Measurements from ENCODE around the gene PPM1F.

PPM1F gene

DNA sequence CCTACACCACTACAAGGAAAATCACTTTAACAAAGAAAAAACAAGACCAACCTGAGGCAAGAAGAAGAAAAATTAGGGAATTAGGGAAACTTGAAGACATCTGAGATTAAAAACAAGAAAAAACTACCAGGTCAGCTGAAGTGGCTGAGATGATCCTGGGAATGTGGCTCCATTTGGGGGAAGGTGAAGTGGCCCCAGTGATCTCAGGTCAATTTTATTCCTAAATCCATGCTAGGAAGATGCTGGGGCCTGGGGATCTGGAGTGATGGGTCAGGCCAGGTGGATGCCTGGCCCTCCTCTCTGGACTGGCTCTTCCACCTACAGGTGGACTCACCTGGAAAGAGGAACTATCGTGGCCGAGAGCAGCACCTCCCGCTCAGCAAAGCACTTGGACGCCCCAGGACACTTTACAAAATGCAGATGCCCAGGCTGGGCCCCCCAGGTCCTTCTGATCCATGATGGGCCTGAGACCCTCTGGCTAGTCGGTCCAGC is 23.3 kb upstream of the PPM1F start:
- no peak for DNase-seq (ENCODE audit: low read depth in 1 of 2, low spot score in 1 of 2)

DNA sequence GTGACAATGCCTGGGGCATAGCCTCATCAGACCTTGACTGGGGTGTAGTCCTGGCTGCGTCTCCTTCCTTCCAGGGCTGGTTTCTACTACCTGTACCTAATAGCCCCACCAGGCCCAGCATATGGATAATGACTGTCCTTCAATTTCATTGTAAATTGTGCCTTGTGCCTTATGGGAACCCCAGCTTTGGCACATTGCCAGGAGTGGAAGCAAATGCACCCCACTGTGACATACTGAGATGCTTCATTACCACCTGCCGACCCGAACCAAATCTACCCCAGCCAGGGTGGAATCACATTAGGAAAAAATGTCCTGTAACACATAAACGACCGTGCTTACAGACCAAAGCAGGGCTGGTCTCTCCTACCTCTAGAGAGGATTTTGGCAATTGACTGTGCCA is 22.6 kb upstream of the PPM1F start:
- DNase-seq (ENCODE audit: low read depth in 1 of 2, low spot score in 1 of 2): no peak

DNA sequence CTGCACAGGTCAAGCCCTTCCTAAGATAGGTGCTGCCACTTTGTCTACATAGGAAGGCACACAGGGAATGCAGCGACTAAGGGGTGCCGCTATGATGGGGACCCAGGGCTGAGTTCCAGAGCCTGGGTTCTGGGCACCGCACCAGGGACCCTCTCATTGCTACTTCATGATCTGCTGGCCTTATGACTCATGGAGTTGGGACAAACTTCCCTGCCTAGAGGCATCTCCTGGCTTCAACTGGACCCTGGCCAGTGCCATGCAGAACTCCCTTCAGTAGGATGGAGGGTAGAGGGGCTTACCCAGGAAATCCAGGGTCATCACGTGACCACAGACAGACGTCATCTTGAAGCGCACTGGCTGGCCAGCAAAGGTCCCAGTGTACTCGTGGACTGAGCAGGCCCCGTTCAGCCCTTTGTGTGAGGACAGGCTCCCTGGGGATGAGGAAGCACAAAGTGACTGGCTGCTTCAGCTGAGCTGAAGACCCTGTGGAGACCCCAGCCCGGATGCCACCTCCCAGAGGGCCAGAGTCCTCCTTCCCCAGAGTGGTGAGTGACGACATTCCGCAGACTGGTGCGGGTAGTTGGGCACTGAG is 21.5 kb upstream of the PPM1F start:
- DNase-seq (ENCODE audit: low read depth in 1 of 2, low spot score in 1 of 2): no peak

DNA sequence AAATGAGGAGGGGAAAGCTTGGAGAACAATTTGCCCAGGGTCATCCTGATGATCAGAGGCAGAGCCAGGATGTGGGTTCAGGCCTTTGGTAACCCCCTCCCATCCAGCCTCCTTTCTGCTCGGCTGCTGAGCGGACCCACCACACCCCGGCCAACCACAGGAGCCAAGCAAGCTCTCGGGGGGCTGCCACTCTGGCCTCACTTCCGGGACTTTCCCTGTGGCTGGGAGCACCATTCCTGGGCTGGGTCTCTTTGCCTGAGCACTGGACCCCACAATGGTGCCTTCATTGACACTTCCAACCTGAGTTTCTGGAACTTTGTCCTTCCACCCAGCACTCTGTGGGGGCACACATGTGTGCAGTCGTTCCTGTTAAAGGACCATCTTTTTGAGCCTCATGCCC is 20.2 kb upstream of the PPM1F start:
- no peak for DNase-seq (ENCODE audit: low read depth in 1 of 2, low spot score in 1 of 2)

DNA sequence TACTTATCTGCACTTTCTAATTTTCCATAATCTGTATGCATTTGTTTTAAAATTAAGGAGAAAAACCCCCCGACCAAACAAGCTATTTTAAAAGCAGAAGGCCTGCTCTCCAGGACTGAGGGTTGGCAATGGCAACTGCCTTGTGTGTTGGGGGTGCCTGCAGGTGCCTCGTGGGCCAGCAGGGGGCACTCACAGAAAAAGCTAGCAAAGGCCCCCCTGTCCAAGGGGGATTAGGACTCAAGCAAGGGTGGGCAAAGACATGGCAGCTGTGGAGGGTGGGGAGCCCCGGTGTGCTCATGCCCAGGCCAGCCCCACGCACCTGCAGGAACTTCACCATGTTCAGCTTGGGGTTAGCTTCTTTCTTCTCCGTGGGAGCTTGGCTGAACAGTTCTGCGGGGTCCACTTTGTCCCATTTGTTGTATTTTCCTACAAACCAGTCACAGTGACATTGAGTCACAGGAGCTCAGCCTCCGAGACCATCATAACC is 19.7 kb upstream of the PPM1F start:
- DNase-seq (ENCODE audit: low read depth in 1 of 2, low spot score in 1 of 2): peak in 1 of 2 donors; percentile 39

DNA sequence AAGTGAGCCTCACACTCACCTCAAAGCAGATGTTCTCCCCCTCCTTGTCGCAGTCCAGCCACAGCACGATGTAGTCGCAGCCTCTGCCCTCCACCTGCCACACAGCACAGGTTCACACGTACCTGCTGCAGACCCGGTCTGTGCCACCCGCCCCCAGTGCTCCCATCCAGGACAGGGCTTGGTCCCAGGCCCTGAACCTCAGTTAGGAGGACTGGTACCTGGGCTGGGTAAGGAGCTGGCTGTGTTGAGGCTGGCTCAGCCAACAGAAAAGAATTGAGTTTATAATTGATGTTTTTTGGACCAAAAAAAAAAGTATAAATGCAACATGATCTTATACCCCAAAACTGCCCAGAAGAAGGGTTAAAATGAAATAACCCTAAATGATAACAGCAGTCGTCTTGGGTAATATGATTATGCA is 19.2 kb upstream of the PPM1F start:
- DNase-seq (ENCODE audit: low read depth in 1 of 2, low spot score in 1 of 2): no peak

DNA sequence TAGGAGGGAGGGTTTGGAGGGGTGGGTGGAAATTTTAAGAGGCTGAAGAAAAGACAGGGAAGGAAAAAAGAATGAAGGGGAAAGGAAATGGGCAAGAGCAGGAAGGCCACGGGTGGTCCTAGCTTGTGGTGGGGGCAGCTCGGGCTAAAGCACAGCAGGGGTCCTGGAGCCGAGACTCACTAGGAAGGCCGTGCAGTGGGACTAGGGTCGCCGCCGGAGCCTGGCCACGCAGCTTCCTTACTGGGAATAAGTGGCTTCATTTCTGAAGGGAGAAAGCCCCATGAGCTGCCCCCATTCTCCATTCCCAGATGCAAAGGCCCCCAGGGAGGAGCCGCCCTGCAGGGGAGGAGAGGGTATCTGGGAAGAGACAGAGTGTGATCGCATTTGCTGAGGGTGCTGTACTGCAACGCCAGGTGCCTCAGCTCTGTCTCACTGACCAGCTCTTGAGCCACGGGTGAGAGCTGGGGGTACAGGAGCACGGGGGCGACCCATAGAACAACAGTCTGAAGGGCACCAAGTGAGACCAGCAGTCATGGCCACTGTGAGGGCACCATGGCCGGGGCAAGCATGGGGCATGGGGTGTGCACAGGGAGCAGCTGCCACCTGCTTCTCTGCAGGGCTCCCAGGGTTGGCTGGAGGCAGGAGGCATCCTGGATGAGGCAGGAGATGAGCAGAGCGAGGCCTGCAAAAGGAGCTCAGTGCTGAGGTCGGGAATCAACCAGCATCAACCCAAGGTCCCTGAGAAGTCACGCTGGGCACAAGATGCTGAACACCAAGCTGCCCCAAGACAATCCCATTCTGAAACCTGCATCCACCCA is 18.4 kb upstream of the PPM1F start:
- DNase-seq (ENCODE audit: low read depth in 1 of 2, low spot score in 1 of 2): no peak

DNA sequence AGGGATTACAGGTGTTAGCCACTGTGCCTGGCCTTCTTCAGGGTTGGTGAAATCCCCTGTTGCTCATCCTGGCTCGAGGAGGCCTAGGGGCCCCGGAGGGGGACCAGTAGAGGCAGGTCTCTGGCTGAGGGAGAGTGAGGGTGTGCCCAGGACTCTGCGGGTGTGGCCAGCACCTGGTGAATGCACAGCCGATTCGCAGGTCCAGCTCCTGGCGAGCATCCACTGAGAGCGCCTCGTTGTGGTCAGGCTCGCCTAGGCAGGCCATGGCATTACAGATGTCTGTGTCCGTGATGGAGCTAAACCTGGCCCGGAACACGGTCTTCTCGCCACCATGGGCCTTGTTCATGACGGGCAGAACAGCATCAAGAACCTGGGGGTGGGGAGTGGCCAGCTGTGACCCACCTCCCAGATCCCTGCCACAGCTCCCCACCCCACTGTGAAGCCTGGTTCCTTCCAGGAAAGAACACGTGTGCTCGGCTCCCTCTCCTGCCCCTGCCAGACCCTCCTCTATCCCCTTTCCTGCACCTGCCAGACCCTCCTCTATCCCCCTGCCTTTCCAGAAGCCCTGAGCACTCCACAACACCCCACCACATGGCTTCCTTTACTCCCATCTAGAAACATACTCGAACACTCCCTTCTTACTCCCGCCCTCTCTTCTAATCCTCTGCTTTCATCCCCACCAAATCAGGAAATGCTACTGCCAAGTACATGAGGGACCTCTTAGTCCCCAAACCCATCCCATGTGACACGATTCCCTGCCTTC is 17.6 kb upstream of the PPM1F start:
- DNase-seq (ENCODE audit: low read depth in 1 of 2, low spot score in 1 of 2): no peak

DNA sequence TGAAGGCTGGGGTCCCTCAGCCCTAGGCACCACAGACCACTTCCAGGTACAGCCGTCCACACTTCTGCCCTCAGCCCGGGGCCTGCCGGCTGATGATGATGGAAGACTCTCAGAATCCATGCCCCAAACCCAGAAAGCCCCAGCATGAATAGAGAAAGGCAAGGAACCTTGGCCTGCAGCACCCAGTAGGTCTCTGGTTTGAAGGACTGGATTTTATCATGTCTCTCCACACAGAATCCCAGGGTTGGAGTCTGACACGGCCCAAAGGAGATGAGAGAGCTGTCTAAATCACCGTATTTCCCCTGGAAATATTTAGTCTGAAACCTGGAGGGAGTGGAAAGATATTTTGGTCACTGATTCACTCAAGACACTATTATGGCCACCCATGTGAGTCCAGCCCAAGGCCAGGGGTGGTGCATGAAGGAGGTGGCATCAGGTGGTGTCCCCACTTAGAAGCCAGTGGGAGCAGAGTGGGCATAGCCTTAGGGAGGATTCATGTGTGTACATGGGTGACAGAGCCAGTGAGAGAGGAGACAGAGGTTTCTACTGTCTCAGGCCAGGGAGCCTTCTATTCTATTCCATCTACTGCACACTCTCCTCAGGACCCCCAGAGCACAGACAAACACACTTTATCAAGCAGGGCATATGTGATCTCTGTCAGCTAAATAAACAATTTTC is 15.9 kb upstream of the PPM1F start:
- DNase-seq (ENCODE audit: low read depth in 1 of 2, low spot score in 1 of 2): no peak

DNA sequence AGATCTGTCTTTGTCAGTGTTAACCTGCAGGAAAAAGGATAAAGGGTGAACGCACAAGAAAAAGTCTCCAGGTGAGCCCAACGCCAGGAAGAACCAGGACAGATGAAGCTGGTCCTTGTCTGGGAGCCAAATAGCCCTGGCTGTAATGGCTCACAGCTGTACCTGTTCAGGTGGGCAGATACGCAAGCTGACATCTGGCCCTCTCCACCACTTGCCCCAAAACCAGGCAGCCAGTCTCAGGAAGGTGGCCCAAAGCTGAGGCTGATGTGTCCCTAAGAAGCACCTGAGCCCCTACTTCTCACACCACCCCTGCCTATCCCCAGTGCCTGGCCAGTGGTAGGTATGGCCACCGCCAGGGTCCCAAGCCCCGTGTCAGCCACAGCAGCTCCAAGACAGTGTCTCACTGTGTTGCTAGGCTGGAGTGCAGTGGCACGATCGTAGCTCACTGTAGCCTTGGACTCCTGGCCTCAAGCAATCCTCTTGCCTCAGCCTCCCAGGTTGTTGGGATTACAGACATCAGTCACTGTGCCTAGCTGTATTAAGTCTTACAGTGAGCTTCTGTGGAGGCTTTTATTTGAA is 15.1 kb upstream of the PPM1F start:
- DNase-seq (ENCODE audit: low read depth in 1 of 2, low spot score in 1 of 2): no peak

DNA sequence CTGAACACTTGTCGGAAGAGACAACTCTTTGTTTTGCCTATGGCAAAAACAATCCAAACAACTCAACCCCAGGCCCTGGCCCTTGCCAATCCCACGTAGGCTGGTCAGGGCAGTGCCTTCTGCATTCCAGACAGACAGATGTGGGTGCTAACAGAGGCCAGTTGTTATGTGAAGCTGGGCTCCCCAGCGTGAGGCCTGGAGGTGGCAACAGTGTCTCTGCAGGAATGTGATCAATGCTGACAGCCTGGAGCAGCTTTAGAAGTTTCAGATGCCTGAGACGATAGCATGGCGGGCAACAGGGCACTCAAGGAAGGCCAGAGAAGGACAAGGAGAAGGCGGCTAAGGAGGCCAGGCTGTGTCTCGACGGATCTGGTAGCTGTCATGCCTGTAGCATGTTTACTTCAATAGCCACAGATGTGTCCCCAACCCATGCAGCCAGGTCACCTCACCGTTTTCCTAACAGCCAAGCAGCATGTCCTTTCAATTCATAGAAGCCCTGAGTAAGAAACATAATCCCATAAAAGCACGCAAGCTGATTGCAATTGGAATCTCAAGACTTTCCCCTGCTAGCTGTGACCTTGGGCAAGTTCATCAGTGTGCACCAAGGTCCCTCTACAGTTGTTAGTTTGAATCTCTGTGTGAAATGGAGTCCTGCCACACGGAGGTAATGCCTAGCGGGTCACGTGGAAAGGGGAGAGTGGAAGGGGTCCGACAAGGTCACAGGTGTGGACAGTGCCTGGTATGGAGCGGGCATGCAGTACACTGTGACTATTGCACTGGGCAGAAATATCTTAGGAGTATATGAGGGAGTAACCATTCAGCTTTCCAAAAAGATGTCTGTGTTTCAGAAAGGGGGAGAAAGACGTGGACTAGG is 14.2 kb upstream of the PPM1F start:
- no peak for DNase-seq (ENCODE audit: low read depth in 1 of 2, low spot score in 1 of 2)

DNA sequence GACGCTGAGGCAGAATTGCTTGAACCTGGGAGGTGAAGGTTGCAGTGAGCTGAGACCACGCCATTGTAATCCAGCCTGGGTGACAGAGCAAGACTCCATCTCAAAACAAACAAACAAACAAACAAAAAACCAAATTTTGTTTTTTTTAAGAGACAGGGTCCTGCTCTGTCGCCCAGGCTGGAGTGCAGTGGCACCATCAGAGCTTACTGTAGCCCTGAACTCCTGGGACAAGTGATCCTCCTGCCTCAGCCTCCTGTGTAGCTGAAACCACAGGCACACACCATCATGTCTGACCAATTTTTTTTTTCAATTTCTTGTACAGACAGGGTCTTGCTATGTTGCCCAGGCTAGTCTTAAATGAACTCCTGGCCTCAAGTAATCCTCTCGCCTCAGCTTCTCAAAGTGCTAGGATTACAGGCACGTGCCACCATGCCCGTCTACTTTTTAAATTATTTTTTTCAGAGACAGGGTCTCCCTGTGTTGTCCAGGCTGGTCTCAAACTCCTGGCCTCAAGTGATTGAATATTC is 13.2 kb upstream of the PPM1F start:
- no peak for DNase-seq (ENCODE audit: low read depth in 1 of 2, low spot score in 1 of 2)

DNA sequence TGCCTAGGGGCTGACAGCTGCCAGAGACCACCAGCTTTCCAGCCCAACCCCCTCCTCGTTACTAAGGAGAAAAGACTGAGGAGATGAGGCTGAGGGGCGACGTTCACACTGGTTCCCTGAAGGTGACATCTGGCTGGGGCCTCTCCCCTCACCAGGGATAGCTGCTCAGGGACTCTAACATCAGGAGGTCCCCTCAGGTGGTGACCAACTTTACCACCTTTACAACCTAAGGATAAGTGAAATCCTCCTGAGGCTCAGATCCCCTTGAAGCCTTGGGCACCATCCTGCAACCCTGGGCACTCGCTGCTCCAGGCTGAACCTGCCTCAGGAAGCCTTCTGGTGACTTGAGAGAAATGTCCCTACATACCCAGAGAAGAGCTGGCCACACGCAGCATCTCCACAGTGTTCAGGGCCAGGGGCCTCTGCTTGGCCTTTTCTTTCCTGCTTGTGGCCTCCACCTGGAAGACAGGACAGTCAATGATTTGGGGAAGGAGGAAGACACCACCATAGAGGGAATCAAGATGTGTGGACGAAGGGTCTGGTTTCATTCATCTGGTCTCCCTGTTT is 12.4 kb upstream of the PPM1F start:
- no peak for DNase-seq (ENCODE audit: low read depth in 1 of 2, low spot score in 1 of 2)

DNA sequence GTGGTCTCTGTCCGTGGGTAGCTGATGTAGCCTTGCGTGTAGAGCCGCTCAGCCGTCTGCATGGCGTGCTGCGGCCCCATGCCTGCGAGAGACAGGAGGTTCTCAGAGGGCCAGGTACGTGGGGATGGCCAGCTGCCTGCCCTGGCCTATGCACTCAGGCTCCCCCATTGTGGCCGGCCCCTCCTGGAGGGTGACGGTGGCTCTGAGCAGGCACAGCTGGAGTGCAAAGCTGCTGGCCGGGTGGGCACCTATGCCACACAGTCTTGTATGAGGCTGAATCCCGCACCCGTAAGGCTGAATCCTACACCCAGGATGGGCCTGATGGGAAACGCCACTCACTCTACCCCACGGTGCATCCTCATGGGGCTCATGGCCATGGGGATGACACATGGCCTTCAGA is 11.6 kb upstream of the PPM1F start:
- no peak for DNase-seq (ENCODE audit: low read depth in 1 of 2, low spot score in 1 of 2)

DNA sequence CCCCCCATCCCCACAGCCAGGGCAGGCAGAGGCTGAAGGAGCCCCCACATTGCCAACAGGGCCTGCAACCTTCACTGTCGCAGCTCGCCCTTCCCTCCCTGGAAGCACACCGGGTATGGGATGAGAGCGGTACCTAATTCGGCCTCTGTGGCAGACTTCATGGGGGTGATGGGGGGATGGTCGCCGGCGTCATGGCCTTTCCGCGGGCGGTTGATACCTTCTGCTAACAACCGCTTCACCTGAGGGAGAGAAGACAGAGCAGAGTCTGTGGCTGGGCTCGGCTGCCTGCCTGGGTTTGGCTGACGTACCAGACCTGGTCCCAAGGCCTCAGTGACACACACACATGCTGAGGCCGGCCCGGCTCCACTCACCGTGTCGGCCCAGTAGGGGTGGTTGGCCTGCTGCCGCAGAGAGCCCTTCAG is 11.2 kb upstream of the PPM1F start:
- DNase-seq (ENCODE audit: low read depth in 1 of 2, low spot score in 1 of 2): no peak

DNA sequence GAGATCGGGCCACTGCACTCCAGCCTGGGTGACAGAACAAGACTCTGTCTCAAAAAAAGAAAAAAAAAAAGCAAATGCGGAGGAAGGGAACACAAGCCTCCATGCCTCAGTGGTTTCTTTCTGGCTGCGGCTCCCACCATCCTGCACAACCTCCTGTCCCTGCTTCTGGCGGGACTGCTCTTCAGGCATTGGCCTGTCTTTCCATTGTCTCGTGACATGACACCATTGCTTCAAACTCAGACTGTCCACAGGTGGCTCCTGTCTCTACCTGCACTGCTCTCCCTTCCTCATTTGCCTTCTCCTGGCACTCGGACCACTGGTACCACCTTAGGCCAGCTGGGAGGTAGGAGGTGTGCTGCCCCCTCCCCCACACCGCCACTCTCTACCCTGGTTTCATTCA is 10.6 kb upstream of the PPM1F start:
- no peak for DNase-seq (ENCODE audit: low read depth in 1 of 2, low spot score in 1 of 2)

DNA sequence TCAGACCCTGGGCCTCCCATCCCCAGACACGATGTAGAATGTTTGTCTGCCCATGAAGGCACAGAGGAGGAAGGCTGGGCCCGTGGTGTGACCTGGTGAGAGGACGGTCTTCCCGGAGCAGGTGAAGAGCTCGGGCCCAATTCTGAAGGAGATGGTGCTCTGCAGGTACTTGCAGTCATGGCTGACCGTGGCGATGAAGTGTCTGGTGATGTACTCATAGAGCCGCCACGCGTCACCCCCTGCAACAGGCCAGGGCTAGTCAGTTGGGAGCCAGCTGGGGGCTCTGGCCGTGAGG is 10.0 kb upstream of the PPM1F start:
- DNase-seq (ENCODE audit: low read depth in 1 of 2, low spot score in 1 of 2): no peak

DNA sequence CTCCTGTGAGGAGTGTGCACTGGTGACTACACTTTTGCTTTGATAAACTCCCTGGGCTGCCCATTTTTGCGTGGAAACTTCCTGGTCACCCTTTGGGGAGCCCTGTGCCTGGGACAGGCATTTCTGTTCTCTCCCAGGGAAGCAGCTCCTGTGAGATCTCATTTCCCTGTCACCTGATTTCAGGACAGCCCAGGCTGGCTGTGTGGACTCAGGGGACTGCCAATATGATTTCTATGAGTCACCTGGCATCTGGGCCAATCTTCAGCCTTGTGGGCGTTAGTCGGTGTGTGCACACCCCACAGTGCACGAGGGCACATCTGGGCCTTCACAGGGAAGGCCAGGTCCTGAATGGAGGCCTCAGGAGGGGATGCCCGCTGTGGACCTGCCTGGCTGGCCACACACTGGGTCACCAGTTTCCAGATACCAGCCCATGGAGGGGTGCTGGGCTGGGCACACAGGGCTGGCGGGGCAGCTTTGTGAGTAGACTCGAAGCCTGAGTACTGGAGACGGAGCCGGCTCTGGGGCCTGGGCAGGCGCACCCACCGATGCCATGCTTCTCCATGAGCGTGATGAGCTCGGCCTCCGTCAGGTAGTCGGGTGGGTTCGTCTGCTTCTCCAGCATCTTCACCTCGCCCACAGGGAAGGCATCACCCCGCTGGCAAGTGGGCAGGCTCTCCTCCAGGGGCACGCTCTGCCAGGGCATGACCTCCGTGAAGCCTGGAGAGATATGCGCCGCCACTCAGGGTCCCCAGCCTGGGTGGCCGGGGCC is 9.4 kb upstream of the PPM1F start:
- no peak for DNase-seq (ENCODE audit: low read depth in 1 of 2, low spot score in 1 of 2)

Data from stimulated activated CD4-positive, alpha-beta T cell treated with anti-CD3 and anti-CD28 coated beads, Interleukin-15, amount 100 ng/mL, for 1 hour (primary cell).